GM18520 (cell line): ENCODE data around the gene MRPL58.
"Not testable (repeated sequence)": the region's sequence is repeated elsewhere in the genome, so short reads cannot be mapped to it uniquely, and the experiment has no call there.

ENCODE experiments used
- ATAC-seq: cut with Tn5 transposase; IDR thresholded peaks from one replicate; pipeline ENCODE4 v1.9.1; 2021; ENCODE audit not compliant: unreplicated experiment

Gene MRPL58

DNA sequence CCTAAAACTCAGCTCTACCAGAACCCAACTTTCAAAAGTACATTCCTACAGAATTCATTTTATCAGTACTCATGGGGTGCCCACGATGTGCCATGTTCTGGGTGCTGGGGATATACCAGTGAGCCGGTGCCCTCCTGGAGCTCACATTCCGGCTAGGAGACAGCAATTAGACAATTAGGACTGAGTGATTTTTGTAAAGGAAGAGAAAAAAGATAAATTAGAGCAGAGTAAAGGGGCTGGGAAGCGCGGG lies 449 bp upstream of the MRPL58 start:
- no peak for ATAC-seq

DNA sequence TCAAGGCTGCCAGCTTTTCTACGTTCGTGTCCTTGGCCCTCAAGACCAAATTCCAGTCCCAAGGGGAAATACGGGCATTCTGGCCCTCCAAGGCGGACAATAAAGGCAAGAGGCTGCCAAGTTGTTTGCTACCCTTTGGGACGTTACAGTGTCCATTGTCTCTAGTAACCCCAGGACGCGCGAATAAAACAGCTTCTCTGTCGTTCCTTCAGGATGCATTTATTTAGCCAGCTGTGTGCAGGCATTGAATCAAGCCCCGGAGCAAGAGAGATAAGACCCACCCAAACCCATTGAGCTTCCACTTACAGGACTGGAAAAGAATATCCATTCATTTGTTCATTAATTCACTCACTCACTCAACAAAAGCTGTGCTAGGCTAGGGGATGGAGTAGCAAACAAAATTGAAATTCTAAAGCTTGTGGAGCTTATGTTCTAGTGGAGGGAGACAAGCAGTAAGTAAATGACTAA lies 656 bp downstream of the MRPL58 start:
- no peak for ATAC-seq

DNA sequence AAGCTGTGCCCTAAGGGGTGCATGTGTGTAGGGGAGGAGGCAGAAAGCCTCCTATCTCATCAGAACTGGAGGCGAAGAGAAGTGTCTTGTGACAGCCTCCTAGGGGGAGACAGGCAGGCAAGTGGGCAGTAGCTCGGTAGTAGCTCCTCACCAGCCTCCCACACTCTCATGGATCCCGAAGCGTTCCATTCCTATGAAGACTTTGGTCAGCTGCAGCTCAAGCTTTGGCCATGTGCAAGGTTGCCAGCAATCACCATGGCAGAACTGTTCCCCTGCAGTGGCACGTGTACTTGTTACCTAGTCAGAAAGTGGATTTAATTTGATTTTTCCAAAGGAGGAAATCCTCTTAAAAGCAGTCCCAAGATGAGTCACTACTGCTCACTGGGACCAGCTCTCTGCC lies 6.7 kb downstream of the MRPL58 start:
- ATAC-seq: no peak

DNA sequence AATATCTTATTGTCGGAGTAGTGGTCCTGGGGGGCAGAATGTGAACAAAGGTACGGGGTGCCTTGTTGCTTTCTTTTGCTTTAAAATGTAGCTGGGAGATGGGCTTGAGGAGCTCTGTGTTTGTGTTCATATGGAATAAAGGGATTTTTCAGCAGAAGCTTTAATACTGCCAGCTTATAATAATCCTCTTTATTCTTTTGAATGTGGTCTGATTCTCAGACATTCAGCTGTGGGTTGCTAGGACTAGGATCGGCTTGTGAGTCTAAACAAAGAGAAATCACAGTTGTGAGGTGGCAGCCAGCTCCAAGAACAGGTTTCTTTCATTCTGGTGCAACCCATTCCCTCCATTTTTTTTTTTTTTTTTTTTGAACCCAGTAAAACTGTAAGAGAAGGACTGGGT lies 7.2 kb downstream of the MRPL58 start:
- no peak for ATAC-seq

DNA sequence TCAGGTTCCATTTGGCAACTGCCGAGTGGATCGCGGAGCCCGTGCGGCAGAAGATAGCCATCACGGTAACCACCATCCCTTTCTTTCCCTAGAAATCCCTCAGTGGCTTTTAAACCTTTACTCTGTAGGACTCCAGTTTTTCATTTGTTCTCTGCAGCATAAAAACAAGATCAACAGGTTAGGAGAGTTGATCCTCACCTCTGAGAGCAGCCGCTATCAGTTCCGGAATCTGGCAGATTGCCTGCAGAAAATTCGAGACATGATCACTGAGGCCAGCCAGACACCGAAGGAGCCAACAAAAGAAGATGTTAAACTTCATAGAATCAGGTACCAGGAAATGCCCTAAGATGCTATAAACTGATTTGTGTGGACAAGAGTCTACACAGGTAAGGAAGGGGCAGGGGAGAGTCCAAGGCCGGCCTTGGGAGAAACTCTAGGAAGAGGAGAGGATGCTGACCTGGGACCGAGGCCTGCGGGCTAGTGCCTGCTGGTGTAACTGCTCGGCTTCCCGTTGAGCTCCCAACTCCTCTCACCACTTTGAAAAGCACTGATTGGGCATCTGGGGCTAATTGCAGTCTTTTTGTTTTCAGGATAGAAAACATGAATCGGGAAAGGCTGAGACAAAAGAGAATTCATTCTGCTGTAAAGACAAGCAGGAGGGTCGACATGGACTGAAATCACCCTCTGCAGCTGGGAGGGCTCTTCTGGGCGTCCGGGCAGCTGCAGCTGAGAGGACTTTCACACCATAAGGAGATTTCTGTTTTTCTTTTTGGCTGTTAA lies 8.1 kb downstream of the MRPL58 start:
- ATAC-seq: no peak

DNA sequence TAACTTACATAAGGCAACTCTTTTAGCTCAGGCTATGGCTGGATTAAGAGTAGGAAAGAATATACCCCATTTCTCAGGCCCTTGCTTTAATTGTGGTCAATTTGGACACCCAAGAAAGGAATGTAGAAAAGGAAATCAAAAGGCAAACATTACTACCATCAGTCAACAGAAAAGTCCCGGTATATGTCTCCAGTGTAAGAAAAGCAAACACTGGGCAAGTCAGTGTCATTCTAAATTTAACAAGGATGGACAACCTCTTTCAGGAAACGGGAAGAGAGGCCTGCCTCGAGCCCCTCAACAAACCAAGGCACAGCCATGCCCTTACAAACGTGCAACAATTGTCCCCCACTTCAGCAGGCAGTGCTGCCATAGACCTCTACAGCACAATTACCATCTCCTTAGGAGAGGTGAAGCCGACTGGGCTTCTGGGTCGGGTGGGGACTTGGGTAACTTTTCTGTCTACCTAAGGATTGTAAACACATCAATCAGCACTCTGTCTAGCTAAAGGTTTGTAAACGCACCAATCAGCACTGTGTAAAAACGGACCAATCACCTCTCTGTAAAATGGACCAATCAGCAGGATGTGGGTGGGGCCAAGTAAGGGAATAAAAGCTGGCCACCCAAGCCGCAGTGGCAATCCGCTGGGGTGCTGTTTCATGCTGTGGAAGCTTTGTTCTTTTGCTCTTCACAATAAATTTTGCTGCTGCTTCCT lies 12.4 kb downstream of the MRPL58 start:
- ATAC-seq: no peak

DNA sequence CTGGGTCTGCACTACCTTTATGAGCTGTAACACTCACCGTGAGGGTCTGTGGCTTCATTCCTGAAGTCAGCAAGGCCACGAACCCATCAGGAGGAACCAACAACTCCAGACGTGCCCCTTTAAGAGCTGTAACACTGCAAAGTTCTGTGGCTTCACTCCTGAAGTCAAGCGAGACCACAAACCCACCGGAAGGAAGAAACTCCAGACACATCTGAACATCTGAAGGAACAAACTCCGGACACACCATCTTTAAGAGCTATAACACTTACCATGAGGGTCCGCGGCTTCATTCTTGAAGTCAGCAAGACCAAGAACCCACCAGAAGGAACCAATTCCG lies 12.9 kb downstream of the MRPL58 start:
- not testable (repeated sequence) for ATAC-seq

DNA sequence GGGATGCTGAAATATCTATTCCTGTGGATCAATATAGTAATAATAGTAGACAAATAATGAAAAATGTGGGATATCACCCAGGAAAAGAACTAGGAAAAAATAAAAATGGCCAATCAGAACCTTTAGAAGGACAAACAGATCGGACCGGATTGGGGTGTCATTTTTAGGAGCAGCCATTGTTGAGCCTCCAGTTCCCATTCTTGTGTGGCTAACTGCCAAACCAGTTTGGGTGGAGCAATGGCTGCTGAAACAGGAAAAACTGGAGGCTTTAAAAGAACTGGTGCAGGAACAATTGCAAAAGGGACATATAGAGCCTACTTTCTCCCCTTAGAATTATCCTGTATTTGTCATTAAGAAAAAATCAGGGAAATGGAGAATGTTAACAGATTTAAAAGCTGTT lies 14.2 kb downstream of the MRPL58 start:
- ATAC-seq: not testable (repeated sequence)

DNA sequence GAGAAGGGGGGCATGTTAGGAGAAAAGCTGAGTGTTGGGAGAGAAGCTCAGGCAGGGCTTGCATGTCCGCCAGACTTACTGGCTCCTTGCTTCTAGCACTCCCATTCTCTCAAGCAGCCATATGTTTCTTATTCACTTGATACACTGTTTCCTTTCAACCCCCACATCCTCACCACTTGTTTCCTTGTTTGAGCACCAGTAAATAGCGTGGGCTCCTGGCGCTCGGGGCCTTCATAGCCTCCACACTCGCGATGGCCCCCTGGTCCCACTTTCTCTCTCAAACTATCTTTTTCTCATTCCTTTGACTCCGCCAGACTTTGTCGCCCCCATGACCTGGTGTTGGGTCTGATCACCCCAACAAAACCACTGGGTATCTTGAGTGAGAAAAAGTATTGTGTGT lies 17.7 kb downstream of the MRPL58 start:
- no peak for ATAC-seq

DNA sequence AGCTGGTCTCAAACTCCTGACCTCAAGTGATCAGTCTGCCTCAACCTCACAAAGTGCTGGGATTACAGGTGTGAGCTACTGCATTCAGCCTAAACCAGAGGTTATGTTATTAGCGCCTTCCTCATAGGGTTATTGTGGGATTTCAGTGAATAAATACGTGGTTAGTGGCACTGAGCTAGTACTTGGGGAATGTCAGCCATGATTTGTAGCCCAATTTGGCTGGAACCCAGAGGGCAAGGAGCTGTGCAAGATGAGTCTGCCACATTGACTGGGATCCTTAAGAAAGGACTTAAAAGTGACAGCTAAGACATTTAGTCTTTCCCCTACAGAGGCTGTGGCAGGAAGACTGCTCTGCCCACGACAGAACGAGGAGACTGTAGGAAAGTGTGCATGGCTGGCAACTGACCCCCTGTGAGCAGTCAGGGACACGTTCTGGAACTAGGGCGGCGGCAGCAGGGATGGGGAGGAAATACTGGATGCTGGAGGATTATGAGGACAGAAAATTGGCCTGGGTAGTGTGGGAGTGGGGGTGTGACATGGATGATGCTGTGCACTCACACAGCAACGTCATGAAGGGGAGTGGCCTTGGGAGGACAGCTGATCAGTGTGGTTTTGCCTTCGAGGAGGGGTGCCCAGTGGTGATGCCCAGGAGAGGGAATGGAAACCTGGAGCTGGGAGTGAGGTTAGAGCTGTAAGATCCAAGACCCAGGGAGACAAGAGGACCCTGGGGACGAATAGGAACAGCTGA lies 19.7 kb downstream of the MRPL58 start:
- no peak for ATAC-seq

DNA sequence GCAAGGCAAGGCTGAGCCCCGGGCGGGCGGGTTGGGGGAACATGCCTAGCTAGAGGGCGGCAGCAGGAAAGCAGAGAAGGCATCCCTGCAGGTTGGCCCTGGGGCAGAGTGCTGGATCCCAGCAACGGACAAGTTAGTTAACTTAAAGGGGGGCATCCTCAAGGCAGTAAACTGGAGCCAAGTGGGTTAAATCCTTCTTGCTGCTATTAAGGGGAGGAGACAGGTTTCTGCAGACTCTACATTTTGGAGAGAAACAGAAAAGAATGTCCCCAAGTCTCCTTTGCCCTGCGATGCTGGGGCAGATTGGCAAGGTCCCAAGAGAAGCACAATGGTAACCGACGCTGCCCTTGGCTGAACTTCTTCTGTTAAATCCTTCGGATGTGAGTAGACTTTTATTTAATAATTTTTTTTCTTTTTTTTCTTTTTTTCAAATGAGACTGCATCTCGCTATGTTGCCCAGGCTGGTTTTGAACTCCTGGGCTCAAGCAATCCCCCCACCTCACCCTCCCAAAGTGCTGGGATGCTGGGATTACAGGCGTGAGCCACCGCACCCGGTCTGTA lies 20.3 kb downstream of the MRPL58 start:
- ATAC-seq: no peak

DNA sequence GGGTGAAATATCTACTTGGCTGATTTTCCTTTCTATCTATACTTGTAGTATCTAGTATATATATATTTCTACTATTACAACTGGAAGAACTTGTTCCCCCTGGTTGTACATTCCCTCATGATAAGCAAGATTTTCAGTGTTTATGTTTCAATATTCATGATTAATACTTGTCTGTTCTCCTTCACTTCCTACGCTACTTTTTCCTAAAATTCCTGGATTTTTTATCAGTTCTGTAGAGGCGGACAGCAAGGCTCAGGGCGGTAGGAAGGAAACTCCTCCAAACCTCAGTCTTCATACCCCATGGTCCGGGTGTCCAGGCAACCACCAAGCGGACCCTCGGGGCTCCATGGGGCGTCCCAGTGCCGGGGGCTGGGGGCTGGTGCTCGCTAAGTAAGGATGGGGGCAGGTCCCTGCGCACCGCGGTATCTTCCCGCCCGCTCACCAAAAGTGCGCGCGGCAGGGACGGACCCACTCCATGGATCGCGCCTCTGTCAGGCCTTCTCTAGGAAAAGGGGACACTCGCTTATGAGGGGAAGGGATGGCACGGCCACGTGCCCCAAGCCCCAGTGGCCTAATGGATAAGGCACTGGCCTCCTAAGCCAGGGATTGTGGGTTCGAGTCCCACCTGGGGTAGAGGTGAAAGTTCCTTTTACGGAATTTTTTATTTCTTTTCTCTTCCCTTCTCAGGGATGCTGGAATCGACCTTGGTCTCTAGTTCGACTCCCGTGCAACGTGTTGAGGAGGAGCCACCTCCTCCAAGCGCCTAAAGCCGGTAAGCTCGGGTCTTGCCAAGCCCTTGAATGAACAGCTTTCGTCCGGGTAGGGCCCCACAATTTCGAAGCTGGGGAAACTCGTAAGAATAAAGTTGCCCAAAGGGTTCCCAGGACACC lies 21.1 kb downstream of the MRPL58 start:
- peak; percentile 51 for ATAC-seq

DNA sequence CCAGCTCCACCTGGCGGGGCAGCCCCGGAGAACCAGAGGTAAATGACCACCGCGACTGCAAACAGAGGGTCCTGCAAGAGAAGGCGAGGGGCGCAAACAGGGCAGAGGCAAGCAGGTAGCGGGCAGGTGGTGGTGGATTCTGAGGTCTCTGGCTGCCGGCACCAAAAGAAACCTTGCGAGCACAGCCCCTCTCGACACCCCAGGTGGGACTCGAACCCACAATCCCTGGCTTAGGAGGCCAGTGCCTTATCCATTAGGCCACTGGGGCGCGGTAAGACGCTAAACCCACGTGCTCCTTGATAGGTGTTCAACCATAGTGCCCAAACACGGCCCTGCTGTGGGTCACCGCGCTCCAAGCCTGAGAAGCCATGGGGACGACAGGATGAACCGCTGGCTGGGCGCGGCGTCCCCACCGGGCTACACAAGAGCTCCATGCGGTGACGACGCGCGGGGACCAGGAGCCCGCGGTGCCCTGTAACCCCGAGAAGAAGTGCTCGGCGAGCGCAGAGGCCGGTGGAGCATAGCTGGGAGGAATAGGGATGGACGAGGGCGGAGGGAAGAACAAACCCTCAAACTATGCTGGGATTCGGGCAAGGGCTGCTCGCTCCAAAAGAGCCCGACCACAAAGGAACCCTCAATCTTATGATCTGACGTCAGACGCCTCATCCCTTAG lies 21.9 kb downstream of the MRPL58 start:
- ATAC-seq: no peak

DNA sequence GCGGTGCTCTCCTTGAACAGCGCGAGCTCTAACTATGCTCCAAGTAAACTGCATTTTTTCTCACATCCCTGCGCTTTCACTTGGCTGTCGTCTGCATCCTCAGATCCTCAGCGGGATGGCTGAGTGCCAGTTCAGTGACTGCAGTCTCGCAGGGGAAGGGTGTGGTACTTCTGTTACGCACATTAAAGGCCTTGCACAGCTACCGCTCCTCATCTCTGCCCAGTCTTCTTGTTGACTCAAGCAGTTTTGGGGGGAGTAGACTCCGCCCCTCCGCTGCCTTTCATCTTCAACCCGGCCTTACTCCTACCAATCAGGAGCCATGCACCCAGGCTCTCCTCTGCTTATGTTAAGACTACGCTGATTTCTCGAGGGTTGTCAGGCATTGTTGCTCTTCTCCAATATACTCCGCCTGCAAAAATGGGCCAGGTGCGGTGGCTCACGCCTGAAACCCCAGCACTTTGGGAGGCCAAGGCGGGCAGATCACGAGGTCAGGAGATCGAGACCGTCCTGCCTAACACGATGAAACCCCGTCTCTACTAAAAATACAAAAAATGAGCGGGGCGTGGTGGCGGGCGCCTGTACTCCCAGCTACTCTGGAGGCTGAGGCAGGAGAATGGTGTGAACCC lies 24.3 kb downstream of the MRPL58 start:
- no peak for ATAC-seq

DNA sequence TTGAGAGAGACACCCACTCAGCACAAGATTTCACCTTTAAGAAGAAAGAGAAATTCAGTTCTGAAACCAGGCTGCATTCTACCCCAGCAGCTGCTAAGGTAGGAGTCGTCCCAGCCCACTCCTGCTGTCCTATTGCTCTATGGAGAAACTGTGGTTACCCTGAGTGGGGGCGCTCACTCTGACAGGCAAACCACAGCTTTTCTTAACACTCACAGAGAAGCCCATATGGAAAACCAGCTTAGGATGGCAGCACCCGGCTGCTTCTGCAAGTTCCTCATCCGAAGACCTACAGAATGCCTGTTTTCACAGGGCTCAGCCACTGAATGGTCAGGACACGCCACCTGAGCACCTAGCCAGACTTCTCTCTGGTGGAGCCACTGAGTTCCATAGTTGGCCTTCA lies 26.8 kb downstream of the MRPL58 start:
- no peak for ATAC-seq

DNA sequence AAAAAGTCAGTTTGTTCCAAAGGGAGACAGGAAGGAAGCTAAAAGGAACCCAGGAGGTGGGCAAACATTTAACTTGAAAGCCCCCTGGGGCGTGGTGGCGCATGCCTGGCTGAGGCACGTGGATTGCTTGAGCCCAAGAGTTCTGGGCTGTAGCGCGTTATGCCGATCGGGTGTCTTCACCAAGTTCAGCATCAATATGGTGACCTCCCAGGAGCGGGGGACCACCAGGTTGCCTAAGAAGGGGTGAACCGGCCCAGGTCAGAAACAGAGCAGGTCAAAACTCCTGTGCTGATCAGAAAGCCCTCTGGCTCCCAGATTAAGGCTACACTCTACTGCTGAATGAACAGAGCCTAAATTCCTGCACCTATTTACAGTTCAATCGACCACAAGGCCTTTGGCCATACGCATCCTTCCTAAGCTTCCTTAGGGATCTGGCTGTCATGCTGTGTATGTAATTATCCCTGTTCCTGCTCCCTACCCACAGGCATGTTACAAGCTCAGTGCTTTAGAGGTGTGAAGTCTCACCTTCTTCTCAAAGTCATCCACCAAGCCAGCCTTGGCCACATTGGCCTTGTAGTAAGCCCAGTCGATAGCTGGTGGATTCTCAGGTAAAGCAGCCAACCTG lies 29.3 kb downstream of the MRPL58 start:
- no peak for ATAC-seq

DNA sequence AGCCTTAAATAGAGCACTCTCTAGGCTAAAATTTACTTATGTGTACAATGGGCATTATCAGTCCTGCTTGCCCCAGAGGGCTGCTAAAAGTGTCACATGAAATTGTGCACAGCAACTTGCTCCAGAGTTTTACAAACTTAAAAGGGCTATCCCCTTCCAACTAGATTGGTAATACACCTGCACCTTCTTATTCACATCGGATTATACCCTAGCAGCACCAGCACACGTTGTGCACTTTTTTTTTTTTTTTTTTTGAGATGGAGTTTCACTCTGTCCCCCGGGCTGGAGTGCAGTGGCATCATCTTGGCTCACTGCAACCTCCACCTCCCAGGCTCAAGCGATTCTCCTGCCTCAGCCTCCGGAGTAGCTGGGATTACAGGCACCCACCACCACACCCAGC lies 31.3 kb downstream of the MRPL58 start:
- not testable (repeated sequence) for ATAC-seq

DNA sequence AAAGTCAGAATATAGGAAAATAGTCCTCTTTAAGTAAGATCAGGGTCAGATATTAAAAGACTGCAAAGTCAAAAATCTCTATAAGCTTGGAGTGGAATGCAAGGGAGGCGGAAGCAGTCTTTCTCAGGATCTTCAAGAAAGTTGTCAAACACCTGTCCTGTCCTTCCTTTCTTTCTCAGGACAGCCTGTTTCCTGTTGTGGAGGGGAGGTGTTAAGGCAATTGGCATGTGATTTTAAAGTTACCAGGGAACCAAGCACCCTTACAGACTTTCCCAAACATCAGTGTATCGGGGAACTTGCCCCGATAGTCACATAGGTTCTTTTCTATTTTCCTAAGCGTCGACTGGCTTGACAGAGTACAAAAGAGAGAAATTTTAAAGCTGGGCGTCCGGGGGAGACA lies 32.2 kb downstream of the MRPL58 start:
- ATAC-seq: no peak

DNA sequence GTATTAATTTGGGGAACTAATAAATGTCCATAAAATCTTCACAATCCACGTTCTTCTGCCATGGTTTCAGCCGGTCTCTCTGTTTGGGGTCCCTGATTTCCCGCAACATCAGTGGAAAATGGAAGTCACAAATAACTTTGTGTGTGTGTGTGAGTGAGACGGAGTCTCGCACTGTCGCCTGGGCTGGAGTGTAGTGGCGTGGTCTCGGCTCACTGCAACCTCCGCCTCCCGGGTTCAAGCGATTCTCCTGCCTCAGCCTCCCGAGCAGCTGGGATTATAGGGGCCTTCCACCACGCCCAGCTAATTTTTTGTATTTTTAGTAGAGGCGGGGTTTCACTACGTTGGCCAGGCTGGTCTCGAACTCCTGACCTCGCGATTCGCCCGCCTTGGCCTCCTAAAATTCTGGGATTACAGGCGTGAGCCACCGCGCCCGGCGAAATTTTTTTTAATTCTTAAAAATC lies 33.5 kb downstream of the MRPL58 start:
- ATAC-seq: not testable (repeated sequence)
